LNCaP clone FGC (cell line): ENCODE results near the gene CGB8.
"Not testable (repeated sequence)": the region's sequence is repeated elsewhere in the genome, so short reads cannot be mapped to it uniquely, and the experiment has no call there.

ENCODE experiments used
- DNase-seq: peaks from one replicate; pipeline ENCODE4 v3.0.0-alpha.2; 2011; ENCODE audit warnings: low read depth
- H3K4me3 ChIP-seq: 2 replicates; pipeline ENCODE4 v1.5.1; 2011; ENCODE audit warnings: mild to moderate bottlenecking, low read depth, low read length, control low read depth
- CTCF ChIP-seq: IDR thresholded peaks from 2 replicates; pipeline ENCODE4 v1.5.1; 2012; ENCODE audit warnings: mild to moderate bottlenecking; ENCODE audit not compliant: control insufficient read depth, insufficient read depth; ENCODE audit errors: extremely low read depth

CGB8 gene

GRCh38 chr19:49064029-49064629 is 15.2 kb upstream of the CGB8 start:
- TF ChIP-seq CTCF: no peak
- DNase-seq: no peak
- H3K4me3 ChIP-seq: peak overlapping the region; percentile 28; the same call in 1 of the 2 replicates

- TF ChIP-seq CTCF: no peak
- DNase-seq: no peak
- H3K4me3 ChIP-seq: no peak overlapping the region
Measured at GRCh38 chr19:49061445-49061844, 12.5 kb upstream of the CGB8 start.

GRCh38 chr19:49061000-49061399 is 12.1 kb upstream of the CGB8 start:
- DNase-seq: no peak
- no peak overlapping the region for H3K4me3 ChIP-seq
- TF ChIP-seq CTCF: no peak

- TF ChIP-seq CTCF: no peak
- DNase-seq: no peak
- no peak overlapping the region for H3K4me3 ChIP-seq
Measured at GRCh38 chr19:49059053-49059452, 10.1 kb upstream of the CGB8 start.

- no peak for DNase-seq
- TF ChIP-seq CTCF: no peak
Measured at GRCh38 chr19:49058562-49058961, 9.7 kb upstream of the CGB8 start.

GRCh38 chr19:49057636-49058234 is 8.8 kb upstream of the CGB8 start, which contains the start of gene CGB7:
Gene CGB7, minus strand, starts transcription at chr19:49057749. Its CDS starts 2,374 bp downstream, at chr19:49055375.
- no peak for TF ChIP-seq CTCF
- DNase-seq: no peak
- peak within 1 kb of the TSS; percentile 47 for H3K4me3 ChIP-seq

More at GRCh38 chr19:49058562-49058961, 9.7 kb upstream of the CGB8 start:
- no peak overlapping the region for H3K4me3 ChIP-seq

- DNase-seq, H3K4me3 ChIP-seq: not testable (repeated sequence)
Measured at GRCh38 chr19:49056902-49057596, 8.1 kb upstream of the CGB8 start.
